Muscle of leg (tissue), 11 donors: ENCODE measurements around the gene CAMK2G. TPM values are rescaled to one million over a fixed set of nuclear protein-coding genes. Genes with fewer than 3 reads are reported as not detected.

Experiments used
- DNase-seq: peaks from one replicate; pipeline ENCODE4 v3.0.0; 2013
- H3K27ac ChIP-seq: one replicate; pipeline ENCODE4 v1.5.1; 2013; ENCODE audit warnings: mild to moderate bottlenecking, low read length, control low read depth
- H3K27me3 ChIP-seq: one replicate; pipeline ENCODE4 v1.6.1; 2013; ENCODE audit warnings: low read length; ENCODE audit not compliant: control insufficient read depth, insufficient read depth
- H3K36me3 ChIP-seq: one replicate; pipeline ENCODE4 v1.6.1; 2013; ENCODE audit warnings: low read length; ENCODE audit not compliant: control insufficient read depth, insufficient read depth
- H3K4me1 ChIP-seq: one replicate; pipeline ENCODE4 v1.6.1; 2013; ENCODE audit warnings: low read length; ENCODE audit not compliant: control insufficient read depth, insufficient read depth
- H3K4me3 ChIP-seq: one replicate; pipeline ENCODE4 v1.5.1; 2013; ENCODE audit warnings: low read length, control low read depth
- H3K9me3 ChIP-seq: replicated peaks from 2 replicates; pipeline ENCODE4 v1.6.1; 2013; ENCODE audit warnings: low read depth, low read length; ENCODE audit not compliant: control insufficient read depth
- WGBS: methylation state at CpG from one replicate; pipeline ENCODE4 v1.1.5; 2013; ENCODE audit warnings: missing lambda C conversion rate; ENCODE audit not compliant: insufficient coverage; 5-methylcytosine and 5-hydroxymethylcytosine counted together
- polyA plus RNA-seq, 8 donors: library from polyadenylated mRNA; unstranded; fragments of 120-200 nt; gene quantifications; one replicate each; pipeline versions ENCODE4 v1.2.1 to v1.2.3, GENCODE V29; 2013; ENCODE audit warnings: inconsistent platforms in 1 of 8, low replicate concordance in 1 of 8; ENCODE audit not compliant: insufficient read length in 8 of 8, insufficient read depth in 1 of 8
- total RNA-seq: library from RNA; stranded (reverse); fragments of 120-200 nt; gene quantifications from one replicate; pipeline ENCODE4 v1.2.4, GENCODE V29; 2013

CAMK2G gene
- total and polyA plus RNA-seq, 9 donors = 18.4 to 34.7 (median 25.3) TPM

GRCh38 chr10:73881221-73881919 is 7.0 kb upstream of the CAMK2G start:
- H3K27ac ChIP-seq = no peak overlapping the region
- H3K36me3 ChIP-seq = no peaks in the 10 kb centered on the region
- no peak overlapping the region for H3K4me3 ChIP-seq
- no peaks in the 10 kb centered on the region for H3K9me3 ChIP-seq
- peaks cover 7% of the 10 kb centered on the region for H3K4me1 ChIP-seq
- no peaks in the 10 kb centered on the region for H3K27me3 ChIP-seq
- WGBS = 100% methylated on average over 1 of the region's 3 CpGs
- DNase-seq = no peak

DNA sequence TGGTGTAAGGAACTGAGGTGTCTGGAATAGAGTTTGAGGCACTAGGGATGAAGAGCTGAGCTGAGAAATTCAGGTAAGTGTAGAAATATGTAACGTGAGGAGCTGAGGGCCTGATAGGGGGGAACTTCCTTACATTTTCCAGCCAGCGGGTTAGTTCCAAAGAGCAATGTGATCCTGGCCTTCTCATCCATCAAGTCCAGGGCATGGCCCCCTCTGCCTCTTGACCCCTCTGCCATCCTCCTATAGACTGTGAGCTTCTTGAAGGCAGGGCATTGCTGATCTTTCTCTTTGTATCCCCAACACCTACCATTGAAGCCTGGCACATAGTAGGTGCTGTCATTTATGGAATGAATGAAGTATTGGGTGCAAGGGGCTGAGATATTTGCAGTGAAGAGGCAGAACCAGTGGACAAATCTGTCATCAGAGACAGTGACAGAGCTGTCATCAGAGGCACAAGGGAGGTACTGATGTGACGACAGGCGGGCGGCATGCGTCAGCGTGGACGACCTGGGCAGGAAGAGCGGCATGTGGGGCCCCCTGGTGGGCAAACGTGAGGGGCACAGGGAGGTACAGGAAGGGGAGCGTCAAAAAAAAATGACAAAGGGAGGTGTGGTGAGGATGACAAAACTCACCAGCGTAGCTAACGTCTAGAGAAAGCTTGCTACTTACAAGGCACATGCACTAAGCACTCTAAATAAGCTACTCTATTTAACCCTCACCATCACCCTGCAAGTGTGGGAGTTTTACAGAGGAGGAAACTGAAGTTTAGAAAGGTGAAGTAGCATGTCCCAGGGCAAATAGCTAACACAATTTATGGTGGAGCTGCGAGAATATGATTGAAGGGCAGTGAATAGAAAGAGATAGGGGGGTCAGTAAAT is 5.2 kb upstream of the CAMK2G start:
- no peak overlapping the region for H3K27ac ChIP-seq
- no peaks in the 10 kb centered on the region for H3K27me3 ChIP-seq
- no peak overlapping the region for H3K4me3 ChIP-seq
- H3K9me3 ChIP-seq = no peaks in the 10 kb centered on the region
- DNase-seq = peak; percentile 80
- 12% methylated on average over 10 of the region's 14 CpGs for whole genome bisulfite sequencing
- peaks cover 16% of the 10 kb centered on the region for H3K4me1 ChIP-seq
- no peaks in the 10 kb centered on the region for H3K36me3 ChIP-seq

DNA sequence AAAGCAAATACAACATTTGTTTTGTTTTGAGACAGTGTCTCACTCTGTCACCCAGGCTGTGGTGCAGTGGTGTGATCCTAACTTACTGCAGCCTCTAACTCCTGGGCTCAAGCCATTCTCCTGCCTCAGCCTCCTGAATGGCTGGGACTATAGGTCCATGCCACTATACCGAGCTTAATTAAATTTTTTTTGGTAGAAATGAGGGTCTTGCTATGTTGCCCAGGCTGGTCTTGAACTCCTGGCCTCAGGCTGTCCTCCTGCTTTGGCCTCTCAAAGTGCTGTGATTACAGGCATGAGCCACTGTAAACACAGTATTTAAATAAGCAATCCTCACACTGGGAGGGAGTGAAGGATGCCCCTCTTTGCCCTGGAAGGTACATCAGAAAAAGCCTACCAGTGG is 4.0 kb upstream of the CAMK2G start:
- no CpG with 5 or more reads among the region's 1 CpG for WGBS
- H3K36me3 ChIP-seq = no peaks in the 10 kb centered on the region
- DNase-seq = no peak
- no peaks in the 10 kb centered on the region for H3K9me3 ChIP-seq
- no peaks in the 10 kb centered on the region for H3K27me3 ChIP-seq
- H3K27ac ChIP-seq = no peak overlapping the region
- no peak overlapping the region for H3K4me3 ChIP-seq
- H3K4me1 ChIP-seq = peaks cover 17% of the 10 kb centered on the region

GRCh38 chr10:73877533-73878160 is 3.3 kb upstream of the CAMK2G start:
- Histone ChIP-seq H3K27ac (no peak overlapping the region), H3K4me3 (no peak overlapping the region), H3K4me1 (peaks cover 24% of the 10 kb centered on the region), H3K27me3 (no peaks in the 10 kb centered on the region), H3K36me3 (peaks cover 2% of the 10 kb centered on the region), H3K9me3 (no peaks in the 10 kb centered on the region)
- no peak for DNase-seq
- WGBS = 85% methylated on average over 5 of the region's 9 CpGs

- Histone ChIP-seq H3K9me3 (no peaks in the 10 kb centered on the region), H3K4me1 (peaks cover 31% of the 10 kb centered on the region), H3K27me3 (no peaks in the 10 kb centered on the region), H3K4me3 (no peak overlapping the region), H3K27ac (no peak overlapping the region), H3K36me3 (peaks cover 6% of the 10 kb centered on the region)
- WGBS = 100% methylated on average over 1 of the region's 4 CpGs
- DNase-seq = no peak
These were observed 2.6 kb upstream of the CAMK2G start for GRCh38 chr10:73876971-73877370.

- H3K4me1 ChIP-seq = peaks cover 33% of the 10 kb centered on the region
- peaks cover 10% of the 10 kb centered on the region for H3K36me3 ChIP-seq
- H3K9me3 ChIP-seq = no peaks in the 10 kb centered on the region
- no peak for DNase-seq
- H3K4me3 ChIP-seq = no peak overlapping the region
- H3K27ac ChIP-seq = no peak overlapping the region
- no peaks in the 10 kb centered on the region for H3K27me3 ChIP-seq
These were observed 2.2 kb upstream of the CAMK2G start for GRCh38 chr10:73876566-73876965.

DNA sequence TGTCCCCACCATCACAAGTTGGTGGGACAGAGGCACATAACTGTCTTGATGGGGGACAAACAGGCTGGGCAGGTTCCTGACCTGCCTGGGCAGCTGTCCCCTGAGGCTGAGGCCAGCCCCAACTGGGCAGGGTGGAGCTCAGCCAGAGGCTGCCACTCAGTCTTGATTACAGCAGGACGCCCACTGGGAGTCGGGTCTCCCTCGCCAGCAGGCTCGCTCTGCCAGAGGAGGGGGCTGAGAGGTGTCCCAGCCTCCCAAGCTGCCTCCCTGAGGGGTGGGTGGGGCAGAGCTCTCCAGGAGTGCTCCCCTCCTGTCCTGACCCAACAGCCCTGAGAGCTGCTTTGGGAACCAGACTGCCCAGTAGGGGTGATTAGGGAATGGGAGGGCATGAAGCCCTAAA is 1.8 kb upstream of the CAMK2G start:
- Histone ChIP-seq H3K9me3 (no peaks in the 10 kb centered on the region), H3K36me3 (peaks cover 12% of the 10 kb centered on the region), H3K27ac (no peak overlapping the region), H3K27me3 (no peaks in the 10 kb centered on the region), H3K4me1 (peaks cover 33% of the 10 kb centered on the region), H3K4me3 (no peak overlapping the region)
- DNase-seq = no peak
- 78% methylated on average over 4 of the region's 4 CpGs for WGBS

DNA sequence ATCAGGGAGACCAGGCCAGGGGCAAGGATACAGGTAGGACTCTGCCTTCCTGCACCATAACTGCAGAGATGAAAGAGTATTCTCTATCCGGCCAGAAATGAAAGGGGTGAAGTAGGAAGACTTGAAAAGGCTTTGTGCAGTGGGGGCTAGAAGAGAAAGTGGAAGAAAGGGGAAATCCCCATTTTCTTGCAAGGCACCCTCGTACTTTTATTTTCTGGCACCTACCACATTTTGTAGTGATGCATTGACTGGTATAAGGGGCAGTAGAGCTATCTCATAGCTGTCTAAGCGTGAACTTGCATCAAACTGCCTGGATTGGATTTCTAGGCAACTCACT is 752 bp upstream of the CAMK2G start:
- Histone ChIP-seq H3K36me3 (peaks cover 23% of the 10 kb centered on the region), H3K4me1 (peaks cover 33% of the 10 kb centered on the region), H3K27me3 (no peaks in the 10 kb centered on the region), H3K9me3 (no peaks in the 10 kb centered on the region), H3K4me3 (peak overlapping the region; percentile 62), H3K27ac (peak overlapping the region; percentile 71)
- DNase-seq = no peak
- no CpG with 5 or more reads among the region's 3 CpGs for WGBS

GRCh38 chr10:73873838-73874215 is 528 bp downstream of the CAMK2G start:
- Histone ChIP-seq H3K36me3 (peaks cover 32% of the 10 kb centered on the region), H3K27ac (no peak overlapping the region), H3K4me3 (peak overlapping the region; percentile 49), H3K9me3 (no peaks in the 10 kb centered on the region), H3K27me3 (no peaks in the 10 kb centered on the region), H3K4me1 (peaks cover 32% of the 10 kb centered on the region)
- under 1% methylated on average over 30 of the region's 39 CpGs for WGBS
- no peak for DNase-seq

DNA sequence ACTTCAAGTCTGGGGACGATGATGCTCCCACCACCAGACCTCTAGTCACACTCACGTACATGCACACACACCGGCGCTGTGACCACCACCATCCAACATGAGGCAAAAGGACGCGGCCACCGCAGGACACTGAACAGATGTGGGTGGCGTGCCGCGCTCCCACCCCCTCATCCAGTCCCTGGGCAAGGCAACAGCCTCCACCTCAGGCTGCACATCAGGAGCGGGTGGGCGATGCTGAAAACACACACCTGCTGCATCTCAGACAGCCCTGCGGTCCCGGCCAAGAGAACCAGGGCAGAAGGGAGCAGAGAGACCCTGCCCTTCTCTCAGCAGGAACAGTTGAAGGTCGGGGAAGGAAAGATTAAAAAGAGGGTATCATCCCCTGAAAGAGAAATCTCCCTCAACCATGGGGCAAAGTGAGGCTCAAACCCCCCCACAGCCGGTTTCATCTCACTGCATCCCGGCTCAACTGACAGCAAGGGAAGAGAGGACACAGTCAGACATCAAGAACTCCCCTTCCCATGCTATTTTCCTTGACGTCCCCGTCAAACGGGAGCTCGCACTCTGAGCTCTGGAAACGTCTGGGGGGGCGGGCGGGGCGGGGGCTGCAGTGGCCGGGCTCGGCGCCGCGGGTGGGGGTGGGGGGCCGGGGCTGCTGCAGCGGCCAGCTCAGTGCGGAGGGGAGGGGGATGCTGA is 1.1 kb downstream of the CAMK2G start:
- H3K4me3 ChIP-seq = peak overlapping the region; percentile 21
- H3K9me3 ChIP-seq = no peaks in the 10 kb centered on the region
- H3K4me1 ChIP-seq = peaks cover 37% of the 10 kb centered on the region
- no peak for DNase-seq
- H3K36me3 ChIP-seq = peaks cover 37% of the 10 kb centered on the region
- WGBS = 54% methylated on average over 7 of the region's 33 CpGs
- no peak overlapping the region for H3K27ac ChIP-seq
- H3K27me3 ChIP-seq = no peaks in the 10 kb centered on the region
